ENCODE results near the gene ZP3.
"Not testable (repeated sequence)": the region's sequence is repeated elsewhere in the genome, so short reads cannot be mapped to it uniquely, and the experiment has no call there.

ZP3 gene

GRCh38 chr7:76407718-76408117, 17.0 kb upstream of the ZP3 start:
- no peak for DNase-seq

- DNase-seq = no peak
These were observed 16.6 kb upstream of the ZP3 start for GRCh38 chr7:76408121-76408560.

GRCh38 chr7:76409537-76409936, 15.2 kb upstream of the ZP3 start, which contains the start of gene SSC4D:
Gene SSC4D, minus strand, starts transcription at chr7:76409697. Its CDS starts 5,258 bp downstream, at chr7:76404439.
- DNase-seq = no peak

- no peak for DNase-seq
These were observed 13.1 kb upstream of the ZP3 start for GRCh38 chr7:76411626-76412025.

- DNase-seq = no peak
These were observed 12.5 kb upstream of the ZP3 start for GRCh38 chr7:76412249-76412648.

- not testable (repeated sequence) for DNase-seq
These were observed 7.0 kb upstream of the ZP3 start for GRCh38 chr7:76417654-76418310.

- DNase-seq = not testable (repeated sequence)
These were observed 3.7 kb upstream of the ZP3 start for GRCh38 chr7:76421097-76421496.

GRCh38 chr7:76423666-76424412, 911 bp upstream of the ZP3 start:
- no peak for DNase-seq

- no peak for DNase-seq
These were observed 406 bp downstream of the ZP3 start for GRCh38 chr7:76425156-76425555.

GRCh38 chr7:76425558-76425957, 808 bp downstream of the ZP3 start:
- not testable (repeated sequence) for DNase-seq

GRCh38 chr7:76426246-76426645, 1.5 kb downstream of the ZP3 start:
- DNase-seq = no peak

- DNase-seq = no peak
These were observed 2.9 kb downstream of the ZP3 start for GRCh38 chr7:76427635-76428034.

- no peak for DNase-seq
These were observed 3.5 kb downstream of the ZP3 start for GRCh38 chr7:76428149-76428823.

- no peak for DNase-seq
These were observed 4.4 kb downstream of the ZP3 start for GRCh38 chr7:76428868-76429805.

GRCh38 chr7:76430211-76430610, 5.5 kb downstream of the ZP3 start:
- no peak for DNase-seq

- no peak for DNase-seq
These were observed 6.1 kb downstream of the ZP3 start for GRCh38 chr7:76430836-76431235.

GRCh38 chr7:76437873-76438272, 13.1 kb downstream of the ZP3 start:
- DNase-seq = peak; percentile 24

- DNase-seq = not testable (repeated sequence)
These were observed 14.6 kb downstream of the ZP3 start for GRCh38 chr7:76439120-76439888.

GRCh38 chr7:76440404-76440803, 15.7 kb downstream of the ZP3 start:
- DNase-seq = not testable (repeated sequence)

- not testable (repeated sequence) for DNase-seq
These were observed 17.0 kb downstream of the ZP3 start for GRCh38 chr7:76441792-76442191.

GRCh38 chr7:76442664-76443446, 18.1 kb downstream of the ZP3 start:
- not testable (repeated sequence) for DNase-seq

Data from NK-92 treated with Interleukin-12 subunit alpha and Interleukin-12 subunit beta, amount 100 ng/mL, for 24 hours (cell line).